BE2C (cell line): ENCODE results near the gene IFNAR1.

ENCODE experiments used
- DNase-seq: peaks from one replicate; pipeline ENCODE4 v3.0.0-alpha.2; 2020
- H3K27me3 ChIP-seq: fragments of 250-450 bp; sonication (Bioruptor Pico); 2 replicates; pipeline ENCODE4 v1.5.1; 2020; ENCODE audit warnings: mild to moderate bottlenecking
- H3K36me3 ChIP-seq: fragments of 250-450 bp; sonication (Bioruptor Pico); 2 replicates; pipeline ENCODE4 v1.5.1; 2020; ENCODE audit warnings: mild to moderate bottlenecking
- H3K4me1 ChIP-seq: fragments of 250-450 bp; sonication (Bioruptor Pico); 2 replicates; pipeline ENCODE4 v1.5.1; 2020
- H3K4me3 ChIP-seq: 2 replicates; pipeline ENCODE4 v1.5.1; 2011; ENCODE audit warnings: low read depth, low read length
- H3K9me3 ChIP-seq: fragments of 250-450 bp; sonication (Bioruptor Pico); 2 replicates; pipeline ENCODE4 v1.5.1; 2020
- TF ChIP-seq, protein P1 (sequence below): IDR thresholded peaks from 2 replicates; pipeline ENCODE4 v1.5.1; 2012; ENCODE audit warnings: mild to moderate bottlenecking, low read depth, low read length

The IFNAR1 gene

DNA sequence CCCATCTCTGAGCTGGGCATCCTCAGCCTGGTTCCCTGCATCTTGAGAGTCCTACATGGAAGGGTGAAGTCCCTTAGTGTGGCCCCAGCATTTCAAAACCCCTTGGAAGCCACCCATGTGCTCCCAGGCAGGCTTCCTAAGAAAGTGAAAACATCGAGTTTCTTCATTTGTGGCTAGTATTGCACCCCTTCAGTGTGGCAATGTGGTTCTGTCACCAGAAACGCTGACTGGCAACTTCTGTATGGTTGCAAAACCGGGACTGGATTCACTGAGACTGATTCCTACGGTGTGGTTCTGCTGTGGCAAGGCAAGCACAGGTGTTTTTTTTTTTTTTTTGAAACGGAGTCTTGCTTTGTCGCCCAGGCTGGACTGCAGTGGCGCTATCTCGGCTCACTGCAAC lies 69.5 kb downstream of the IFNAR1 start:
- TF ChIP-seq, protein P1, sequence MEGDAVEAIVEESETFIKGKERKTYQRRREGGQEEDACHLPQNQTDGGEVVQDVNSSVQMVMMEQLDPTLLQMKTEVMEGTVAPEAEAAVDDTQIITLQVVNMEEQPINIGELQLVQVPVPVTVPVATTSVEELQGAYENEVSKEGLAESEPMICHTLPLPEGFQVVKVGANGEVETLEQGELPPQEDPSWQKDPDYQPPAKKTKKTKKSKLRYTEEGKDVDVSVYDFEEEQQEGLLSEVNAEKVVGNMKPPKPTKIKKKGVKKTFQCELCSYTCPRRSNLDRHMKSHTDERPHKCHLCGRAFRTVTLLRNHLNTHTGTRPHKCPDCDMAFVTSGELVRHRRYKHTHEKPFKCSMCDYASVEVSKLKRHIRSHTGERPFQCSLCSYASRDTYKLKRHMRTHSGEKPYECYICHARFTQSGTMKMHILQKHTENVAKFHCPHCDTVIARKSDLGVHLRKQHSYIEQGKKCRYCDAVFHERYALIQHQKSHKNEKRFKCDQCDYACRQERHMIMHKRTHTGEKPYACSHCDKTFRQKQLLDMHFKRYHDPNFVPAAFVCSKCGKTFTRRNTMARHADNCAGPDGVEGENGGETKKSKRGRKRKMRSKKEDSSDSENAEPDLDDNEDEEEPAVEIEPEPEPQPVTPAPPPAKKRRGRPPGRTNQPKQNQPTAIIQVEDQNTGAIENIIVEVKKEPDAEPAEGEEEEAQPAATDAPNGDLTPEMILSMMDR: no peak
- Histone ChIP-seq H3K27me3 (no peaks in the 10 kb centered on the region), H3K9me3 (no peaks in the 10 kb centered on the region), H3K4me1 (no peaks in the 10 kb centered on the region), H3K4me3 (no peak overlapping the region), H3K36me3 (no peaks in the 10 kb centered on the region)
- DNase-seq: no peak

DNA sequence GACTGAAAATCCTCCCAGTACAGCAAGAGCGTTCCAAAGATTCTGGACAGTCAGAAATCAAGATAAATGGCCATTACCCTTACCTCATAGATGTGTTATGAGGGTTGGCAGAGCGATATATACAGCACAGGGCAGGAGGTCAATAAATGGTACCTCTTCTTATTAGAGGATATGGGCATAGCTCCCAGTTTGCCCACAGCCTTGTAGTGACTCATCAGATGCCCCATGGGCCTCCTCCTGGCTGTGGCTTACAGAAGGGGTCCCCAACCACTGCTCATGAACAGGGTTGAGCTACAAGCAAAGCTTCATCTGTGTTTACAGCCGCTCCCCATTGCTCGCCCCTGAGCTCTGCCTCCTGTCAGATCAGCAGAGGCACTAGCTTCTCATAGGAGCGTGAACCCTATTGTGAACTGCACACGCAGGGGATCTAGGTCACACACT lies 71.1 kb downstream of the IFNAR1 start:
- TF ChIP-seq, protein P1: no peak
- Histone ChIP-seq H3K9me3 (no peaks in the 10 kb centered on the region), H3K4me3 (no peak overlapping the region), H3K36me3 (no peaks in the 10 kb centered on the region), H3K27me3 (no peaks in the 10 kb centered on the region), H3K4me1 (no peaks in the 10 kb centered on the region)
- DNase-seq: no peak

GRCh38 chr21:33396436-33396835 lies 71.7 kb downstream of the IFNAR1 start:
- no peaks in the 10 kb centered on the region for H3K27me3 ChIP-seq
- no peaks in the 10 kb centered on the region for H3K36me3 ChIP-seq
- no peaks in the 10 kb centered on the region for H3K4me1 ChIP-seq
- no peak for DNase-seq
- no peak overlapping the region for H3K4me3 ChIP-seq
- TF ChIP-seq, protein P1: no peak
- H3K9me3 ChIP-seq: no peaks in the 10 kb centered on the region

DNA sequence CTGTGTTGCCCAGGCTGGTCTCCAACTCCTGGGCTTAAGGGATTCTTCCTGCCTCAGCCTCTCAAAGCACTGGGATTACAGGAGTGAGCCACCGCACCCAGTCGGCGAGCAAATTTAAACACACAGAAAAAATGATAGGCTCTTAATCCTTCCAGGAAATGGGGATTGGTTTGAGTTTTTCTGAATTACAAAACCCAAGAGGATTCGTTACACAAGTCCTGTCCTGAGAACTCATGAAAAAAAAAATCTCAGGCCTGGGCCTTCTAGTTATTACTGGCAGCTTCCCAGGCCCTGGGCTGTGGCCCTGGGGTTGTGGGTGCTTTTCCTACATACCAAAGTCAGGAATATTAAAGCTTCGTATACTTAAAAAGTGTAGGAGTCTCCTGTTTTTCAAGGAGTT lies 72.2 kb downstream of the IFNAR1 start:
- H3K9me3 ChIP-seq: no peaks in the 10 kb centered on the region

DNA sequence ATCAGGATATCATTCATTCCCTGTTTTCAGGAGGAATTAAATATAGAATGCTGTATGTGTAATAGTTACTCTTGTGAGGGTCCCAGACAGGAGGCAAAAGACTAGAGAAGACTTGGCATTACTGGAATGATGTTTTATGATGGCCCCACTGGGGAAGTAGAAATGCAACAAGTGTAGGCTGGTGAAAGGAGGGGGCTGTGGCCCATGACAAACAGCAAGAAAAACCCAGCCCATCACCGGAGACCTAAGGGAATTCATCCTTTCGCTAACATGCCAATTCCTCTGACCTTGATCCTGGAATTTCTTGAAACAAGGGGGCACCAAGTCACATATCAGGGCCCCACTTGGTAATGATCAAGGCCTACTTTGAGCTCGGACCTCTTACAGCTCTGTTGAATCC lies 72.9 kb downstream of the IFNAR1 start:
- no peaks in the 10 kb centered on the region for H3K36me3 ChIP-seq
- DNase-seq: no peak
- H3K4me3 ChIP-seq: no peak overlapping the region
- H3K4me1 ChIP-seq: no peaks in the 10 kb centered on the region
- H3K9me3 ChIP-seq: no peaks in the 10 kb centered on the region
- H3K27me3 ChIP-seq: no peaks in the 10 kb centered on the region
- TF ChIP-seq, protein P1: no peak

More for the DNA sequence above, 72.2 kb downstream of the IFNAR1 start:
- TF ChIP-seq, protein P1: no peak
- H3K27me3 ChIP-seq: no peaks in the 10 kb centered on the region
- H3K4me3 ChIP-seq: no peak overlapping the region
- no peaks in the 10 kb centered on the region for H3K36me3 ChIP-seq
- no peak for DNase-seq
- no peaks in the 10 kb centered on the region for H3K4me1 ChIP-seq

DNA sequence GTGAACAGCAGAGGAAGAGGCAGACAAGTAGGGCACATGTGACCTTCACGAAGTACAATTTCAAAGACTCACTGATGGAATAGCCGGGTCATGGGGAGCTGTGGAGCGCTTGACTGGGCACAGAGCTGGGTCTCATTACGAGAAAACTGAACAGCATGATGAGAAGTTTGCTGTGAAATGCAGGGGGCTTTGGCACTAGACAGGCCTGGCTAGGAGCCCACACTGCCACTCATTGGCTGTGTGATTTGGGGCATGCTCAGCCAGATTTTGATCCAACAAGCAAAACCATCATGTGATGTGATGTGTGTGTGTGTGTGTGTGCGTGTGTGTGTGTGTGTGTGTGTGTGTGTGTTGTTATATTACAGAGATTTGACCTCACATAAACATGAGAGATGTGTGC lies 73.6 kb downstream of the IFNAR1 start:
- Histone ChIP-seq H3K4me1 (no peaks in the 10 kb centered on the region), H3K4me3 (no peak overlapping the region), H3K27me3 (no peaks in the 10 kb centered on the region), H3K36me3 (no peaks in the 10 kb centered on the region), H3K9me3 (no peaks in the 10 kb centered on the region)
- DNase-seq: no peak
- TF ChIP-seq, protein P1: no peak
